Gastroesophageal sphincter (tissue), 4 donors: ENCODE measurements around the gene RSU1. TPM values are rescaled to one million over a fixed set of nuclear protein-coding genes. Genes with fewer than 3 reads are reported as not detected.

Source experiments
- ATAC-seq: fragments of 150-250 bp; one replicate; pipeline ENCODE4 v1.9.1; 2016; ENCODE audit warnings: mild to moderate bottlenecking, moderate library complexity
- H3K27ac ChIP-seq, 4 donors: fragments of 200-600 bp; sonication (generic) in 3 of 4; 1 replicate in 3 of 4; 2 replicates in 1 of 4; pipeline ENCODE4 v1.5.1; 2016 to 2019
- H3K27me3 ChIP-seq: fragments of 200-600 bp; sonication (generic); one replicate; pipeline ENCODE4 v1.5.1; 2019
- H3K36me3 ChIP-seq, 2 donors: fragments of 200-600 bp; sonication (generic); one replicate each; pipeline ENCODE4 v1.5.1; 2019; ENCODE audit warnings: control low read depth in 1 of 2
- H3K4me1 ChIP-seq, 3 donors: fragments of 200-600 bp; sonication (generic); 1 replicate in 2 of 3; 2 replicates in 1 of 3; pipeline ENCODE4 v1.5.1; 2016 to 2019; ENCODE audit warnings: control low read depth in 2 of 3
- H3K4me3 ChIP-seq, 2 donors: fragments of 200-600 bp; sonication (generic); one replicate each; pipeline ENCODE4 v1.5.1; 2019; ENCODE audit warnings: mild to moderate bottlenecking in 1 of 2, moderate library complexity in 1 of 2
- H3K9me3 ChIP-seq, 3 donors: fragments of 200-600 bp; sonication (generic); one replicate each; pipeline ENCODE4 v1.5.1; 2017 to 2019; ENCODE audit warnings: control low read depth in 2 of 3
- EP300 ChIP-seq: sonication (generic); formaldehyde crosslinking; IDR thresholded peaks from one replicate; pipeline ENCODE4 v1.6.1; 2017; ENCODE audit warnings: antibody characterized with exemption, mild to moderate bottlenecking
- POLR2A ChIP-seq, 2 donors: fragments of 450-650 bp; IDR thresholded peaks; one replicate each; pipeline ENCODE4 v1.6.1; 2017; ENCODE audit warnings: antibody characterized with exemption in 2 of 2, mild to moderate bottlenecking in 2 of 2, moderate library complexity in 1 of 2
- POLR2AphosphoS5 ChIP-seq: sonication (generic); formaldehyde crosslinking; IDR thresholded peaks from one replicate; pipeline ENCODE4 v1.6.1; 2017; ENCODE audit warnings: antibody characterized with exemption
- WGBS, 2 donors: methylation state at CpG; one replicate each; pipeline ENCODE4 v1.1.5; 2018; ENCODE audit warnings: low coverage in 1 of 2; 5-methylcytosine and 5-hydroxymethylcytosine counted together
- total RNA-seq, 4 donors: library from RNA; depleted of rRNA; stranded (reverse); fragments of >200 nt; gene quantifications; one replicate each; pipeline ENCODE4 v1.1.0, GENCODE V29; 2016
- TF ChIP-seq, protein P1 (sequence below), 4 experiments: fragments of 200-600 bp in 2 of 4; fragments of 450-650 bp in 2 of 4; sonication (generic) in 1 of 4; IDR thresholded peaks; one replicate each; pipeline ENCODE4 v1.5.1; 2017 to 2019; ENCODE audit warnings: antibody characterized with exemption in 4 of 4, mild to moderate bottlenecking in 2 of 4, moderate library complexity in 2 of 4

RSU1 gene
- total RNA-seq, 4 donors from 2014 or later, result 87.0 to 149 (median 117) TPM

DNA sequence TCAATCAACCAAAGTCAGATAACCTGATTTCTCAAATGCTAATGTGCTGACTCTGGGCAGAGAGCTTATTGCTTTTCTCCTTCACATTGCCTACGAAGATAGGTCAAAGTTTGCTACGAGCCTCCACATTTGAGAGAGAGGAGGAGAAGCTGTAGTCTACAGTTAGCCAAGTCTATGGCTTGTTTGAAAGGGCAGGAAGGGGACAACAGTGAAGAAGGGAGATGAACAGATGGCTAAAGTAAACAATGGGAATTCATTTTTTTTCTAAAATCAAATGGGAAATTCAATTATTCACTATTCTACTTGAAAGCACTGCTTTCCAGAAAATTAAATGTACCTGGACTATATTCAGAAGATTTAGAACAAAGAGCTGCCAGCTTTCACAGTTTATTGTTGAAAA is 168.9 kb downstream of the RSU1 start:
- Histone ChIP-seq H3K36me3 (no peaks in the 10 kb centered on the region), H3K4me3 (no peak overlapping the region), H3K27me3 (no peaks in the 10 kb centered on the region), H3K27ac (no peak overlapping the region), H3K9me3 (no peaks in the 10 kb centered on the region), H3K4me1 (peaks cover 0 to 6% (median 0%) of the 10 kb centered on the region in 3 donors)
- ATAC-seq, result no peak
- no peak for TF ChIP-seq POLR2A (IDR thresholded peaks at IDR 0.05)
- no peak for TF ChIP-seq EP300
- TF ChIP-seq, protein P1, sequence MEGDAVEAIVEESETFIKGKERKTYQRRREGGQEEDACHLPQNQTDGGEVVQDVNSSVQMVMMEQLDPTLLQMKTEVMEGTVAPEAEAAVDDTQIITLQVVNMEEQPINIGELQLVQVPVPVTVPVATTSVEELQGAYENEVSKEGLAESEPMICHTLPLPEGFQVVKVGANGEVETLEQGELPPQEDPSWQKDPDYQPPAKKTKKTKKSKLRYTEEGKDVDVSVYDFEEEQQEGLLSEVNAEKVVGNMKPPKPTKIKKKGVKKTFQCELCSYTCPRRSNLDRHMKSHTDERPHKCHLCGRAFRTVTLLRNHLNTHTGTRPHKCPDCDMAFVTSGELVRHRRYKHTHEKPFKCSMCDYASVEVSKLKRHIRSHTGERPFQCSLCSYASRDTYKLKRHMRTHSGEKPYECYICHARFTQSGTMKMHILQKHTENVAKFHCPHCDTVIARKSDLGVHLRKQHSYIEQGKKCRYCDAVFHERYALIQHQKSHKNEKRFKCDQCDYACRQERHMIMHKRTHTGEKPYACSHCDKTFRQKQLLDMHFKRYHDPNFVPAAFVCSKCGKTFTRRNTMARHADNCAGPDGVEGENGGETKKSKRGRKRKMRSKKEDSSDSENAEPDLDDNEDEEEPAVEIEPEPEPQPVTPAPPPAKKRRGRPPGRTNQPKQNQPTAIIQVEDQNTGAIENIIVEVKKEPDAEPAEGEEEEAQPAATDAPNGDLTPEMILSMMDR (IDR thresholded peaks at IDR 0.05), result no peak
- TF ChIP-seq POLR2AphosphoS5, result no peak
- 50 to 75% methylated on average over 2 of the region's 2 CpGs for WGBS, 2 donors

DNA sequence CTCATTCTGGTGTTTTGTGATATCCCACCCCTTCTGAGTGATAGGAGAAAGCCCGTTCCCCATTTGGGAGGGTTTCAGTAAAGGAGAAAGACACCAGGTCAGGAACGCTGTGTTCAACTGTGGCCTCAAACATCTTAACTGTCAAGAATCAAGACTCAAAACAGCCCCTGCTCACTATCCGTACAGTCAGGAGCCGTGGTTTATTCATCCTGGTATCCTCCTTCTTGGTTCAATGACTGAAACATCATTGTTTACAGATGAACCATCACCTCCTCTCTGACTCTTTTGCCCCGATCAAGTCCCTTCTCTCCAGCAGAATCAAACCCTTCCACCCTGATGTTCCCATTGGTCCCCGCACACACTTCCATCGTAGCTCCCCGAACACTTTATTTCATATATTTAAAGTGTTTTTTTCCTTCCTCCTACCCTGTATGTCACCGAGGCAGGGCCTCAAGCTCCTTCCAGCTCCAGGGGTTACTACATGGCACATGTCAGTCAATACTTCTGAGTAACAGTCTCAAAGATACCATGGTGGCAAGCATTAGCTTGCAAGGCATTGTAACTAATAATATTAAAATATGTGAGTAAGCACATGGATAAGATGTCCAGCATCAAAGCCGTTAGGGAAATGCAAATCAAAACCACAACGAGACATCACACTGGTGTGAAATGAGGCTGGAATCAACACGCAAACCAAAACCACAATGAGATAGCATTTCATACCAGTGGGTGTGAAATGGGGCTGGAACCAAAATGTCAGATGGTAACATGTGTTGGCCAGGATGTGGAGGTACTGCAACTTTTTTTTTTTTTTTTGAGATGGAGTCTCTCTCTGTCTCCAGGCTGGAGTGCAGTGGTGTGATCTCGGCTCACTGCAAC is 170.8 kb downstream of the RSU1 start:
- H3K36me3 ChIP-seq, result no peaks in the 10 kb centered on the region
- H3K27ac ChIP-seq, result no peak overlapping the region
- peaks cover 0 to 6% (median 0%) of the 10 kb centered on the region in 3 donors for H3K4me1 ChIP-seq
- H3K4me3 ChIP-seq, result no peak overlapping the region
- no peaks in the 10 kb centered on the region for H3K27me3 ChIP-seq
- H3K9me3 ChIP-seq, result no peaks in the 10 kb centered on the region
- WGBS, 2 donors, result 92 to 100% methylated on average over 4 to 13 of the region's 13 CpGs
- TF ChIP-seq, protein P1 (IDR thresholded peaks at IDR 0.05), result no peak
- TF ChIP-seq POLR2A (IDR thresholded peaks at IDR 0.05) (no peak), POLR2AphosphoS5 (no peak), EP300 (no peak)
- no peak for ATAC-seq

DNA sequence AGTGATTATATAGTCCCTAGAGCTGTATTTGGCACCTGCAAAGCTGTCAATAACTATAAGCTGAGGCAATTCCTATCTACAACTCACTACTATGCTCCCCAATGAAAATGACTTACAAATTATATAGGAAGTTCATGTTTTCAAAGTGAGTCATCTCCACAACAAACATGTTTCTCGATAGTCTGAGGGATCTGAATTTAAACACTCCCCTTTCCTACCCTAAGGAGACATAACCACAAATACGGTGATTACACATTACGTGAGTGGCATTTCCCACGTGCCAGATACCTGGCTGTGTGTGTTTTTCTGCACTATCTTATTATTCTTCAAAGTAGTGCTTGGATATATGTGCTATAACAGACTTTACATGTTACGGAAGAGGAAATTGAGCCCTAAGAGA is 173.1 kb downstream of the RSU1 start:
- no peak for TF ChIP-seq POLR2A (IDR thresholded peaks at IDR 0.05)
- TF ChIP-seq EP300, result no peak
- TF ChIP-seq, protein P1 (IDR thresholded peaks at IDR 0.05), result no peak
- no peak for TF ChIP-seq POLR2AphosphoS5
- WGBS, 2 donors, result 75 to 79% methylated on average over 4 to 5 of the region's 5 CpGs
- H3K27me3 ChIP-seq, result no peaks in the 10 kb centered on the region

DNA sequence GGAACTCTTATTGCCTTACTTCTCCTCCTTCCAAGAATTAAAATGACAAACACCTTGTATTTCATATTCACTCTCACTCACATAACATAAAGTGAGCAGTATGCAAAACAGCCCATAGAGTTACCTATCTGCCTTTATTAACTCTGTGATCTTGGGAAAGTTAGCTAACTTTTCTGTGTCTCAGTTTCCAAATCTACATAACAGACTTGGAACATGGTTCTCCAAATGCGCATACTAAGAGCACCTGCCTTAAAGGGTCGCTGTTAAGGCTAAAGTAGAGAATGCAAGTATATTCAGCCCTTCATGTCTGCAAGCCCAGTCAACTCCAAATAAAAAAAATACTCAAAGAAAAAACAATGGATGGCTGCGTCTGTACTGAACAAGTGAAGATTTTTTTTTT is 173.7 kb downstream of the RSU1 start:
- Histone ChIP-seq H3K4me1 (no peaks in the 10 kb centered on the region), H3K4me3 (no peak overlapping the region), H3K36me3 (no peaks in the 10 kb centered on the region), H3K9me3 (no peaks in the 10 kb centered on the region), H3K27me3 (no peaks in the 10 kb centered on the region), H3K27ac (no peak overlapping the region)
- no peak for ATAC-seq
- WGBS, 2 donors, result 90 to 92% methylated on average over 3 of the region's 3 CpGs
- no peak for TF ChIP-seq EP300
- TF ChIP-seq POLR2A (IDR thresholded peaks at IDR 0.05), result no peak
- no peak for TF ChIP-seq POLR2AphosphoS5
- TF ChIP-seq, protein P1 (IDR thresholded peaks at IDR 0.05), result no peak

More for the DNA sequence above, 173.1 kb downstream of the RSU1 start:
- Histone ChIP-seq H3K27ac (no peak overlapping the region), H3K9me3 (no peaks in the 10 kb centered on the region), H3K4me3 (no peak overlapping the region), H3K36me3 (no peaks in the 10 kb centered on the region), H3K4me1 (no peaks in the 10 kb centered on the region)
- no peak for ATAC-seq

DNA sequence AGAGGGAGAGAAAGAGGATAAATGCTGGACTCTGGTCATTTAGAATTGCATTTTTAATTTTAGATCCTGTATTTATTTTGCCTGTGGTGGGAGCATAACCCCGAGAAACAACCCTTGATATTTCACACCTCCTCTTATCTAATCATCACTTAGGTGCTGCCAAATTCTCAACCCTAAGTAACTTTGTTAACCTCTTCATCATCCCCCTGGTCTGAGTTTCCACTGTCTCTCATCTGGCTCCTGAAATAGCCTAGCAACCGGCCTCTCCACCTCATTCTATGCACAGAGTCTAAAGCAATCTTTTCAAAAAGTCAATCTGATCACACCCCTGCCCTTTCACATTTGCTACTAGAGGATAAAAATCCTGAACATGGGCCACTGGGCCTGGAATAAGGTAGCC is 177.1 kb downstream of the RSU1 start:
- TF ChIP-seq EP300, result no peak
- TF ChIP-seq, protein P1 (IDR thresholded peaks at IDR 0.05), result no peak
- TF ChIP-seq POLR2AphosphoS5, result no peak
- no peak for TF ChIP-seq POLR2A (IDR thresholded peaks at IDR 0.05)
- Histone ChIP-seq H3K36me3 (no peaks in the 10 kb centered on the region), H3K27me3 (no peaks in the 10 kb centered on the region), H3K4me1 (no peaks in the 10 kb centered on the region), H3K27ac (no peak overlapping the region), H3K9me3 (no peaks in the 10 kb centered on the region), H3K4me3 (no peak overlapping the region)
- 64 to 86% methylated on average over 1 to 2 of the region's 2 CpGs for WGBS, 2 donors
- no peak for ATAC-seq
